A673 (cell line): ENCODE data around the gene ST6GALNAC2. TPM values are rescaled to one million over a fixed set of nuclear protein-coding genes. Genes with fewer than 3 reads are reported as not detected.

Experiments used
- BruUV-seq: library from RNA; stranded (reverse); fragments of 400-500 nt; replicated peaks from 2 replicates; lab custom pipeline; 2021; lab: Mats Ljungman, UMichigan
- CTCF ChIA-PET: fragments of 300-600 bp; sonication (Branson Sonifier 250); formaldehyde crosslinking; loops from one replicate; lab custom pipeline; 2022; ENCODE audit warnings: antibody characterized with exemption; lab: Charles Lee
- POLR2A ChIA-PET: fragments of 300-600 bp; sonication (Branson Sonifier 250); formaldehyde crosslinking; loops from one replicate; lab custom pipeline; 2022; ENCODE audit warnings: antibody characterized with exemption; ENCODE audit not compliant: low non-redundant PET; lab: Charles Lee
- DNase-seq: peaks from one replicate; pipeline ENCODE4 v3.0.0-alpha.2; 2015; ENCODE audit warnings: low spot score
- H3K27ac ChIP-seq: fragments of 200-600 bp; sonication (generic); 2 replicates; pipeline ENCODE4 v1.5.1; 2016; ENCODE audit warnings: mixed run types, low read depth, mild to moderate bottlenecking, mixed read lengths, antibody characterized with exemption, low read length; ENCODE audit not compliant: poor library complexity, severe bottlenecking
- H3K27me3 ChIP-seq: fragments of 200-600 bp; sonication (generic); replicated peaks from 2 replicates; pipeline ENCODE4 v1.6.1; 2017; ENCODE audit warnings: mixed run types, low read depth, mild to moderate bottlenecking, mixed read lengths, antibody characterized with exemption, low read length; ENCODE audit not compliant: insufficient read depth, poor library complexity
- H3K36me3 ChIP-seq: fragments of 200-600 bp; sonication (generic); 2 replicates; pipeline ENCODE4 v1.6.1; 2016; ENCODE audit warnings: mixed run types, mild to moderate bottlenecking, mixed read lengths, antibody characterized with exemption, low read length; ENCODE audit not compliant: insufficient read depth, poor library complexity, severe bottlenecking
- H3K4me1 ChIP-seq: fragments of 200-600 bp; sonication (generic); 2 replicates; pipeline ENCODE4 v1.6.1; 2017; ENCODE audit warnings: mixed run types, mild to moderate bottlenecking, mixed read lengths, antibody characterized with exemption, low read length; ENCODE audit not compliant: insufficient read depth, poor library complexity, severe bottlenecking
- H3K4me3 ChIP-seq: fragments of 200-600 bp; sonication (generic); 2 replicates; pipeline ENCODE4 v1.5.1; 2016; ENCODE audit warnings: low read depth, mixed run types, mild to moderate bottlenecking, mixed read lengths, low read length; ENCODE audit not compliant: poor library complexity, severe bottlenecking
- H3K9me3 ChIP-seq: fragments of 200-600 bp; sonication (generic); 2 replicates; pipeline ENCODE4 v1.6.1; 2016; ENCODE audit warnings: mixed run types, low read depth, mild to moderate bottlenecking, mixed read lengths, antibody characterized with exemption, low read length; ENCODE audit not compliant: poor library complexity, severe bottlenecking
- EZH2 ChIP-seq: fragments of 200-600 bp; sonication (generic); IDR thresholded peaks from 2 replicates; pipeline ENCODE4 v1.6.1; 2017; ENCODE audit warnings: borderline replicate concordance, low read depth, mild to moderate bottlenecking, mixed read lengths, antibody characterized with exemption, low read length; ENCODE audit not compliant: poor library complexity, severe bottlenecking
- intact Hi-C: fragments of 100-400 bp; cut with micrococcal nuclease; formaldehyde crosslinking; loops from one replicate; pipeline ENCODE4 v1.10.0; 2022; ENCODE audit not compliant: unreplicated experiment
- total RNA-seq: library from RNA; stranded (reverse); gene quantifications from 2 replicates; pipeline ENCODE4 v1.2.3, GENCODE V29; 2021
- TF ChIP-seq, protein P1 (sequence below): fragments of 300-800, 200-600 bp; sonication (generic); conservative IDR thresholded peaks from 2 replicates; pipeline ENCODE4 v1.5.1; 2017; ENCODE audit warnings: low read depth, mild to moderate bottlenecking, antibody characterized with exemption, low read length, moderate library complexity, mixed read lengths

ST6GALNAC2 gene
- total RNA-seq, 1 experiment from 2014 or later, result not detected

DNA sequence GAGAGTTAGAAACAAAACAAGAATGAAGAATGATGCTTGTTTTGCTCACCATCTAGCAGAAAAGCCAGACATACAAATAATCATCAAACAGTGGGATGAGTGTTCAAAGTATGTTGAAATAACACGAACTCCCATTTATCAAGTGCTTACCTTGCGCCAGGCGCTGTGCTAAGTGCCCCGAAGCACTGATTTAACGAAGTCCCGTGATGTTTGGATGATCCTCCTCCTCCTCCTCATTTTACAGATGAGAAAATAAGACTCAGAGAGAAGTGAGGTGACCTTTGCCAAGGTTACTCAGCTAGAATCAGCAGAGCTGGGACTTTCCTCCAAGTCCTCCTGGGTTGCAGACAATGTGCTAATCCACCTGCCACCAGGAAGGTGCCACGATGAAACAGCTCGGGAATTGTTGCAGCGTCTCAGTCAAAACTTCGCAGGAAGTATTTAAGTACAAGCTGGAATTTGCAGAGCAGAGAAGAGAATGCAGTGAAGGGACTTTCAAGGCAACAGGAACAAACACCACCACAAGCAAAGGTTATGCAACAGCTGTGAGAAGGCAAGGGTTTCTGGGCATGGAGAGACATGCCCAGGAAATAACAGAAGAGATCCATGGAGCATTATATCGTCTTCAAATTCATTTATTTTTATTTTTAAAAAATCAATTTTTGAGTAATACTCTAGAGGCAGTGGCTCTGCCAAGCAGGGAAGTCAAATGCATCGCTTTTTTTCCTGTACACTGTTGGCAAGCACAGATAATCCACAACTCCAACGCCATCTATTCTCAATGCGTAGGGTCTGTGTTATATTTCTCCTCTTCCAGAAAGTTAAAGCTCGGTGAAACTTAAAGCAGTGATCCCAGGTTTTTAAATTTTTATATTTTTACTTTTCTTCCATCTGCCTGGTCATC lies 34.7 kb downstream of the ST6GALNAC2 start:
- Histone ChIP-seq H3K27ac (no peak overlapping the region), H3K4me1 (peaks cover 13% of the 10 kb centered on the region), H3K4me3 (no peak overlapping the region), H3K36me3 (no peaks in the 10 kb centered on the region), H3K27me3 (no peaks in the 10 kb centered on the region), H3K9me3 (no peaks in the 10 kb centered on the region)
- ChIA-PET CTCF (no interaction called here), POLR2A (interaction anchor here (0.7 kb wide), 1 partner anchor 17 kb away, joined by 7 read pairs; no protein-coding TSS in a partner anchor)
- BruUV-seq, result no TSS peak
- TF ChIP-seq EZH2, result no peak
- TF ChIP-seq, protein P1, sequence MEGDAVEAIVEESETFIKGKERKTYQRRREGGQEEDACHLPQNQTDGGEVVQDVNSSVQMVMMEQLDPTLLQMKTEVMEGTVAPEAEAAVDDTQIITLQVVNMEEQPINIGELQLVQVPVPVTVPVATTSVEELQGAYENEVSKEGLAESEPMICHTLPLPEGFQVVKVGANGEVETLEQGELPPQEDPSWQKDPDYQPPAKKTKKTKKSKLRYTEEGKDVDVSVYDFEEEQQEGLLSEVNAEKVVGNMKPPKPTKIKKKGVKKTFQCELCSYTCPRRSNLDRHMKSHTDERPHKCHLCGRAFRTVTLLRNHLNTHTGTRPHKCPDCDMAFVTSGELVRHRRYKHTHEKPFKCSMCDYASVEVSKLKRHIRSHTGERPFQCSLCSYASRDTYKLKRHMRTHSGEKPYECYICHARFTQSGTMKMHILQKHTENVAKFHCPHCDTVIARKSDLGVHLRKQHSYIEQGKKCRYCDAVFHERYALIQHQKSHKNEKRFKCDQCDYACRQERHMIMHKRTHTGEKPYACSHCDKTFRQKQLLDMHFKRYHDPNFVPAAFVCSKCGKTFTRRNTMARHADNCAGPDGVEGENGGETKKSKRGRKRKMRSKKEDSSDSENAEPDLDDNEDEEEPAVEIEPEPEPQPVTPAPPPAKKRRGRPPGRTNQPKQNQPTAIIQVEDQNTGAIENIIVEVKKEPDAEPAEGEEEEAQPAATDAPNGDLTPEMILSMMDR, result no peak
- DNase-seq, result no peak
- intact Hi-C loops, result no loop called here

DNA sequence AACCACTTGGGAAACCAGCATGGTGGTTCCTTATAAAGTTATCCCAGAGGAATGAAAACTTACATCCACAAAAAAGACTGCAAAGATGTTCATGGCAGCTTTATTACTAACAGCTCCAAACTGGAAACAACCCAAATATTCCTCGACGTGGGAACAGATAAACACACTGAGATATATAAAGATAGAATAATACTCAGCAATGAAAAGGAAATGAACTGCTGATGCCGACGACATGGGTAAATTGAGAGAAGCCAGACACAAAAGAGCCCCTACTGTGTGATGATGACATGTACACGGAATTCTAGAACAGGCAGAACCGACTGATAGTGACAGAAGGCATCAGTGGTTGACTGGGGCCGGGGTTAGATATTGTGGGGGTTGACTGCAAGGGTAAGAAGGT lies 36.1 kb downstream of the ST6GALNAC2 start:
- TF ChIP-seq, protein P1, result no peak
- no peak for TF ChIP-seq EZH2
- no peaks in the 10 kb centered on the region for H3K27me3 ChIP-seq
- no peaks in the 10 kb centered on the region for H3K36me3 ChIP-seq
- H3K4me1 ChIP-seq, result peaks cover 20% of the 10 kb centered on the region
- no TSS peak for BruUV-seq
- CTCF ChIA-PET, result no interaction called here
- no peaks in the 10 kb centered on the region for H3K9me3 ChIP-seq
- DNase-seq, result no peak
- intact Hi-C loops, result no loop called here
- no peak overlapping the region for H3K4me3 ChIP-seq
- H3K27ac ChIP-seq, result no peak overlapping the region
- POLR2A ChIA-PET, result no interaction called here

DNA sequence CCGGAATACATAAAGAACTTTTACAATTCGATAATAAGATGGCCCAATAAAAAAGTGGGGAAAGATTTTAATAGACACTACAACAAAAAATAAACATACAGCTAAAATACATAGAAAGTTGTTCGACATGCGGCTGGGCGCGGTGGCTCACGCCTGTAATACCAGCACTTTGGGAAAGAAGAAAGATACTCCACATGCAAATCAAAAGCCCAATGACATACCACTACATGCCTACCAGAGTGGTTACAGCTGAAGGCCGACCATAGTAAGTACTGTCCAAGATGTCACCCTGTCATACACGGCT lies 36.5 kb downstream of the ST6GALNAC2 start:
- Histone ChIP-seq H3K36me3 (no peaks in the 10 kb centered on the region), H3K9me3 (no peaks in the 10 kb centered on the region), H3K4me3 (no peak overlapping the region), H3K4me1 (peaks cover 24% of the 10 kb centered on the region), H3K27me3 (no peaks in the 10 kb centered on the region), H3K27ac (no peak overlapping the region)
- no peak for DNase-seq
- no TSS peak for BruUV-seq
- POLR2A ChIA-PET, result no interaction called here
- CTCF ChIA-PET, result no interaction called here
- no peak for TF ChIP-seq EZH2
- TF ChIP-seq, protein P1, result no peak
- intact Hi-C loops, result no loop called here
